Fibroblast of pulmonary artery (primary cell): ENCODE results near the gene DOCK3.

Experiments
- DNase-seq: peaks from one replicate; pipeline ENCODE4 v3.0.0-alpha.2; 2010; ENCODE audit warnings: low read depth
- H3K4me3 ChIP-seq: replicated peaks from 2 replicates; pipeline ENCODE4 v1.5.1; 2011; ENCODE audit warnings: low read depth, mild to moderate bottlenecking, control low read depth, low read length, moderate library complexity
- TF ChIP-seq, protein P1 (sequence below): IDR thresholded peaks from 2 replicates; pipeline ENCODE4 v1.5.1; 2011; ENCODE audit warnings: mild to moderate bottlenecking, control low read depth, low read length, inconsistent platforms; ENCODE audit errors: missing control alignments

Gene DOCK3

DNA sequence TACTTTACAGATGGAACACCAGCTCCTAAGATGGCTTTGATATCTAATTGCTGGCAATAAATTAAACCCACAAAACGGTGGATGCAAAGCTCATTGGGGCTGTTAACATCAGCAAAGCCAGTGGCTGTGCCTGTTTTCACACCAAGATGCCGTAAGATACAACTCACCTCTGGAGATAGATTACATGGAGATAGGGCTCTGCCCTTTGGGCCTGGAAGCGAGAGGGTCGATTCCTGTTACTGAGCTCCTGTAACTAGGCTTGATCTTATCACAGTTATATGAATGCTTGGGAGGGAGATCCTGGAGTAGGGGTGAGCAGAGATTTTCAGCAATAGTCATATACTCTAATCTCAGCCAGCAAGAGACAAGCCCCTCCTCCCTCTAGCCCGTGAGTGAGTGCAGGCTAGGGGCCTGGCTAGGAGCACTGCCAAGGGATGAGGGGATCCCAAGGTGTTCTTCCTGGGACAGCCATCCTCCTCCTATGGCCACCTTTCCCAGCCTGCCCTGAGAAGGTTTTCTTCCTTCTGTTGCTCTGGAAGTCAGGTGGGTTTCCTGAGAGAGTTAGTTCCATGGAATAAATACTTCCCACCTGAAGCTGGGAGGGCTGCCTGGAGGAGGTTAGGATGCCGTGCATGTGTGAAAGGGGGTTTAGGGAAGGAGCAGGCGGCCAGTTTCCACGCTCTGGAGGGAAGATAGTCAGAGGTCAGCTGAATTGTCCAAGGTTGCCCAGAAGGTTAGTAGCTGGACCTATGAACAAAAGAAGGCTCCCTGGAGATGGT is 18.1 kb upstream of the DOCK3 start:
- no peak overlapping the region for H3K4me3 ChIP-seq
- DNase-seq, result no peak

GRCh38 chr3:50657407-50657806 is 17.3 kb upstream of the DOCK3 start:
- DNase-seq, result no peak
- TF ChIP-seq, protein P1, sequence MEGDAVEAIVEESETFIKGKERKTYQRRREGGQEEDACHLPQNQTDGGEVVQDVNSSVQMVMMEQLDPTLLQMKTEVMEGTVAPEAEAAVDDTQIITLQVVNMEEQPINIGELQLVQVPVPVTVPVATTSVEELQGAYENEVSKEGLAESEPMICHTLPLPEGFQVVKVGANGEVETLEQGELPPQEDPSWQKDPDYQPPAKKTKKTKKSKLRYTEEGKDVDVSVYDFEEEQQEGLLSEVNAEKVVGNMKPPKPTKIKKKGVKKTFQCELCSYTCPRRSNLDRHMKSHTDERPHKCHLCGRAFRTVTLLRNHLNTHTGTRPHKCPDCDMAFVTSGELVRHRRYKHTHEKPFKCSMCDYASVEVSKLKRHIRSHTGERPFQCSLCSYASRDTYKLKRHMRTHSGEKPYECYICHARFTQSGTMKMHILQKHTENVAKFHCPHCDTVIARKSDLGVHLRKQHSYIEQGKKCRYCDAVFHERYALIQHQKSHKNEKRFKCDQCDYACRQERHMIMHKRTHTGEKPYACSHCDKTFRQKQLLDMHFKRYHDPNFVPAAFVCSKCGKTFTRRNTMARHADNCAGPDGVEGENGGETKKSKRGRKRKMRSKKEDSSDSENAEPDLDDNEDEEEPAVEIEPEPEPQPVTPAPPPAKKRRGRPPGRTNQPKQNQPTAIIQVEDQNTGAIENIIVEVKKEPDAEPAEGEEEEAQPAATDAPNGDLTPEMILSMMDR, result no peak

More for the DNA sequence above, 18.1 kb upstream of the DOCK3 start:
- TF ChIP-seq, protein P1, result no peak

GRCh38 chr3:50657816-50658215 is 16.9 kb upstream of the DOCK3 start:
- H3K4me3 ChIP-seq, result no peak overlapping the region
- no peak for DNase-seq
- TF ChIP-seq, protein P1, result no peak

More at GRCh38 chr3:50657407-50657806, 17.3 kb upstream of the DOCK3 start:
- no peak overlapping the region for H3K4me3 ChIP-seq

- no peak overlapping the region for H3K4me3 ChIP-seq
- no peak for DNase-seq
- TF ChIP-seq, protein P1, result no peak
Observed at GRCh38 chr3:50658416-50658815, 16.3 kb upstream of the DOCK3 start.

DNA sequence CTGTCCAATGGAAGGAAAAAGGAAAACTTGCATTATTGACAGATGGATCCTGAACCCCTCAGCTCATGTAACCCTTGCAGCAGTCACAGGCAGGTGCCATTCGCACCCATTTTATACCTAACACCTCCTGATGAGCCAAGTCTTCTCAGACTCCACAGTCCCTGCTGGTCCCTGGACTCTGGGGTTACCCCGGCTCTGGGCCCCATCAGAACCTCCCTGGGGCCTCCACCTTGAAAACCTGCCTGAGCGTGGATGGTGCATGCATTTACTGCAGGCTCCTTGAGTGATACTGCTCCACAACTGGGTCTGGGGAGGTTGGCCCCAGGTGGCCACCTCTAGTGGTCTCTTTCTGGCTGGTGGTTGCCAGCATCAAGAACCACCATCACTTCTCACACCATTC is 15.9 kb upstream of the DOCK3 start:
- DNase-seq, result no peak
- H3K4me3 ChIP-seq, result no peak overlapping the region
- TF ChIP-seq, protein P1, result no peak

- TF ChIP-seq, protein P1, result no peak
Observed at GRCh38 chr3:50660386-50660785, 14.3 kb upstream of the DOCK3 start.

More at GRCh38 chr3:50660386-50660785, 14.3 kb upstream of the DOCK3 start:
- H3K4me3 ChIP-seq, result no peak overlapping the region
- no peak for DNase-seq
